K562 (cell line): ENCODE results near the gene CKLF. TPM values are rescaled to one million over a fixed set of nuclear protein-coding genes. Genes with fewer than 3 reads are reported as not detected.
A peak's percentile ranks its signal among the peaks of the same experiment; 100 is the strongest.

Experiments
- CHD7 ChIP-seq: fragments of 200-600 bp; sonication (generic); IDR thresholded peaks from one replicate; pipeline ENCODE4 v1.6.1; 2012; ENCODE audit warnings: mild to moderate bottlenecking, low read depth, low read length, inconsistent platforms
- HEY1 ChIP-seq: fragments of 250-450 bp; sonication (Bioruptor Pico); IDR thresholded peaks from 2 replicates; pipeline ENCODE4 v1.5.0; 2020; ENCODE audit warnings: mild to moderate bottlenecking, moderate library complexity, borderline replicate concordance
- NKRF ChIP-seq: fragments of 450-650 bp; IDR thresholded peaks from 2 replicates; pipeline ENCODE4 v1.6.1; 2016; ENCODE audit warnings: borderline replicate concordance
- PRDM10 ChIP-seq: fragments of 450-650 bp; IDR thresholded peaks from 2 replicates; pipeline ENCODE4 v1.6.1; 2018; ENCODE audit not compliant: partially characterized antibody
- ZNF175 ChIP-seq: fragments of 200-800 bp; sonication (Bioruptor generic); IDR thresholded peaks from 2 replicates; pipeline ENCODE4 v1.6.1; 2016; ENCODE audit warnings: low read depth, mild to moderate bottlenecking, missing genetic modification characterization, missing compliant biosample characterization
- ZNF354B ChIP-seq: fragments of 250-450 bp; sonication (Bioruptor Pico); IDR thresholded peaks from 2 replicates; pipeline ENCODE4 v1.4.0; 2020
- ZNF695 ChIP-seq: fragments of 450-650 bp; formaldehyde crosslinking; IDR thresholded peaks from 2 replicates; pipeline ENCODE4 v1.4.0; 2020; ENCODE audit warnings: mild to moderate bottlenecking, moderate library complexity
- ZNF764 ChIP-seq: fragments of 250-450 bp; sonication (Bioruptor Pico); IDR thresholded peaks from 2 replicates; pipeline ENCODE4 v1.4.0; 2020; ENCODE audit warnings: low read depth, mild to moderate bottlenecking, moderate library complexity
- ZZZ3 ChIP-seq: fragments of 450-650 bp; IDR thresholded peaks from 2 replicates; pipeline ENCODE4 v1.6.1; 2016; ENCODE audit warnings: antibody characterized with exemption, mild to moderate bottlenecking, moderate library complexity
- polyA plus RNA-seq, 8 experiments: library from polyadenylated mRNA; depleted of rRNA in 4 of 8; stranded (reverse) in 5 of 8; unstranded in 3 of 8; fragments of >200 nt; fragmentation: Nextera tagmentation in 2 of 8; fragmentation: Illumina TruSeq in 1 of 8; extraction: Ambion mirVana in 2 of 8; extraction: Trizol in 1 of 8; gene quantifications; 2 replicates each; pipeline versions ENCODE4 v1.2.1 to v1.2.3, GENCODE V29; 2011 to 2014; ENCODE audit warnings: inconsistent platforms in 1 of 8, missing spikeins in 1 of 8
- total RNA-seq, 7 experiments: library from RNA; depleted of rRNA in 6 of 7; stranded (reverse); fragments of >200 nt in 6 of 7; fragmentation: Illumina TruSeq in 2 of 7; extraction: Trizol in 2 of 7; gene quantifications; 2 replicates each; pipeline versions ENCODE4 v1.2.1 to v1.2.3, GENCODE V29; 2011 to 2021; ENCODE audit warnings: low replicate concordance in 1 of 7

The CKLF gene
- total and polyA plus RNA-seq, 9 of the 15 experiments (the other 6 are each of a cell fraction or from before 2014, with no cell fraction given) = 84.8 to 322 (median 118) TPM

GRCh38 chr16:66552286-66553177 lies at the start of gene CKLF (continued):
- TF ChIP-seq CHD7 = no peak
- TF ChIP-seq ZNF695 = no peak
- no peak for TF ChIP-seq ZZZ3
- TF ChIP-seq ZNF764 (CRISPR knock-in tag) = no peak
- no peak for TF ChIP-seq HEY1 (CRISPR knock-in tag)
- 0 out of 2 replicates have a peak, but pooled peaks have one; percentile 47 for TF ChIP-seq ZNF175 (CRISPR knock-in tag)
- no peak for TF ChIP-seq PRDM10
- TF ChIP-seq NKRF = peak; percentile 83; the same call in 1 of the 2 replicates
- TF ChIP-seq ZNF354B = no peak
